ENCODE measurements around the gene HDHD5. TPM values are rescaled to one million over a fixed set of nuclear protein-coding genes. Genes with fewer than 3 reads are reported as not detected.
A peak's percentile ranks its signal among the peaks of the same experiment; 100 is the strongest.

Gene HDHD5
- total RNA-seq, 1 donor from 2014 or later = 44.3 TPM

DNA sequence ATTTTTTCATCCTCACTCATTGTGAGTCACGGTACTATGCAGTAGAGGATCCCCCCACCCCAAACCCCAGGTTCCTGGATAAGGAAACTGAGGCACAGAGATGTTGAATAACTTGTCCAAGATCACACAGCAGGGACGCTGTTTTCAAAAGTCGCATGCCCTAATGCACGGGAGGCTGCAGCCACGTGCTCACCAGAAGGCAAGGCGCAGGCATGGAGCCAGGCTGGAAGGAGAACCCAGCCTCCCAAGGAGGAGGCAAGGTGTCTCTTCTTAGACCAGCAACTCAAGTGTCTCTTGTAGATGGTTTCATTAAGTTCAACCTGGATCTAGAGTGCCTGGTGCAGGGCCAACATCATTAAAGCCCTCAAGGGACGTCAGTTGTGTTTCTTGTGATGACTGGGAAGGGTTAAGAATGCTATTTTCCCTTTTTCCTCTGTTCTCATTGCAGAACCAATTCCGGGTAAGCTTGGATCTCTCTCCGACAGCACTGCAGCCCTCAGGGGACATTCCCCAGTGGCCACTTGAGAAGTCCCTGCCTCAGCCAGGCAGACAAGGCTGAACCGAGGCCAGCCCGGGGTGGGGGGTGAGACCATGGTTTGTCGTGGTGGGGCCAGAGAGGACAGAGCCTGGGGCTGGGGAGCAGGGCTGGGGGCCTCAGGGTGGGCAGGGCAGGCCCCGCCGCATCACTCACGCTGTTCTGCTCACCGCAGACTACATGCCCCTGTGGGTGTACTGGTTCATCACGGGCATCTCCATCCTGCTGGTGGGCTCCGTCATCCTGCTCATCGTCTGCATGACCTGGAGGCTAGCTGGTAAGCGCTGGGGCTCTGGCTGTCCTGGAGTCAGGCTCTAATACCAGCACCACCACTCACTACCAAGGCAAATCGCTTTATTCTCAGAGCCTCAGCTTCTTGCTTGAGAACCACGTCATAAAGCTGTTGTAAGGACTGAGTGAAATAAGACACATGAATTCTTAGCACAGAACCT is 53.6 kb downstream of the HDHD5 start:
- H3K27me3 Mint-ChIP-seq (ENCODE audit: low read depth) = no peaks in the 10 kb centered on the region
- H3K27ac Mint-ChIP-seq = no peak overlapping the region
- no peaks in the 10 kb centered on the region for H3K9me3 Mint-ChIP-seq
- intact Hi-C loops (cut with micrococcal nuclease) = loop anchor here (2.0 kb wide), 2 partner anchors 21 to 31 kb away; partner anchors contain the start of gene IL17RA
- H3K36me3 Mint-ChIP-seq (ENCODE audit: low read depth) = peaks cover 70% of the 10 kb centered on the region
- no peak for DNase-seq (ENCODE audit: low spot score)
- H3K4me1 Mint-ChIP-seq (ENCODE audit: low read depth) = peaks cover 37% of the 10 kb centered on the region
- no peak overlapping the region for H3K4me3 Mint-ChIP-seq (ENCODE audit: low read depth)

DNA sequence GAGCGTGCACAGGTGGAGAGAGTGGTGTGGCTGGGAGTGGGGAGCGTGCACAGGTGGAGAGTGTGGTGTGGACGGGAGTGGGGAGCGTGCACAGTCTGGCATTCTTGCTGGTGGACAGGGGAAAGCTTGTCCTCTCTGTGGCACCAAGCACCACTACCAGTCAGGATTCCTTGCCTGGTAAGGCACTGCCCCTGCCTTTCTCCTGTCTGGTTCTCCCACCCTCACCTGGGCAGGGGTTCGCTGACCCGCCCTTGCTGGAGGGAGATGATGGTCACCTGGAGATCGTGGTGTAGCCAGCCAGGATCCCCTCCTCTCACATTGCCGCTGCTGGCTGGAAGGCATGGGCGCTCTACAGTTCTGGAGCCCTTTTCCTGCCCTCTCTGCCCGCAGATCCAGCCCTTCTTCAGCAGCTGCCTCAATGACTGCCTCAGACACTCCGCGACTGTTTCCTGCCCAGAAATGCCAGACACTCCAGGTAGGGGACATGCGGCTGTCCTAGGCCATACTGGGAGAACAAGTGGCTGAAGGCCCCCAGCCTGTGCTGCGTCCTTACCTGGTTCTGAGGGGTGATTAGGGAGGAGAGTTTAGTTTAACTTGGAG is 54.6 kb downstream of the HDHD5 start:
- intact Hi-C loops (cut with micrococcal nuclease) = no loop called here
- DNase-seq (ENCODE audit: low spot score) = no peak
- peaks cover 46% of the 10 kb centered on the region for H3K4me1 Mint-ChIP-seq (ENCODE audit: low read depth)
- H3K36me3 Mint-ChIP-seq (ENCODE audit: low read depth) = peaks cover 72% of the 10 kb centered on the region
- no peak overlapping the region for H3K4me3 Mint-ChIP-seq (ENCODE audit: low read depth)
- H3K27ac Mint-ChIP-seq = no peak overlapping the region
- H3K27me3 Mint-ChIP-seq (ENCODE audit: low read depth) = no peaks in the 10 kb centered on the region
- H3K9me3 Mint-ChIP-seq = no peaks in the 10 kb centered on the region

DNA sequence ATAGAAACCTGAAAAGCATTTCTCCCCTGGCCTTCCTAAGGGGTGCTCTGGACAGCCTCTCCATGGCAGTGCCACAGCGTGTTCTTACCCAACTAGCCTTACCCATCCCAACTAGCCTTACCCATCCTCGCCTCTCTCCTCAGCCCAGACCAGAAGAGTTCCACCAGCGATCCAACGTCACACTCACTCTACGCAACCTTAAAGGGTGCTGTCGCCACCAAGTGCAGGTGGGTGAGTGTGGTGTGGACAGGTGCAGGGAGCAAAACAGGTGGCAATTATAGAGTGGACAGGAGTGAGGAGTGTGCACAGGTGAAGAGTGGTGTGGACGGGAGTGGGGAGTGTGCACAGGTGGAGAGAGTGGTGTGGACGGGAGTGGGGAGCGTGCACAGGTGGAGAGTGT is 55.7 kb downstream of the HDHD5 start:
- intact Hi-C loops (cut with micrococcal nuclease) = no loop called here
- Mint-ChIP-seq H3K9me3 (no peaks in the 10 kb centered on the region), H3K4me3 (ENCODE audit: low read depth) (no peak overlapping the region), H3K4me1 (ENCODE audit: low read depth) (peaks cover 57% of the 10 kb centered on the region), H3K27ac (no peak overlapping the region), H3K27me3 (ENCODE audit: low read depth) (no peaks in the 10 kb centered on the region), H3K36me3 (ENCODE audit: low read depth) (peaks cover 82% of the 10 kb centered on the region)
- DNase-seq (ENCODE audit: low spot score) = no peak

DNA sequence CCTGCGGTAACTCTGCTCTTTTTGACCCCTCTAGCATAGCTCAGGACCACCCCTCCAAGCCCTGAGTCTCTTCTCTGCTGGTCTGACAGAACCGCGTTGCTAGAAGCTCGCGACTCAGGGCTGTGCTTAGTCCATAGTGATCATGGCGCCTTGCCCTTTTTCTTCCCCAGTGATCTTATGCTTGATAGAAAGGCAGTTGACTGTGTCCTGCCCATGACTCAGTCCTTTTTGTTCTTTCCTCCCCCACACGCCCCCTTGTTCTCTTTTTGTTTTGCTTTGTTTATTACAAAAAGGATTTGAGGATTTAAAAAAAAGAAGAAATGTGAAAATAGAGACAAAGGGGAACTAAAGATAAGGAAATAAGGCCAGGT is 56.8 kb downstream of the HDHD5 start:
- H3K27ac Mint-ChIP-seq = no peak overlapping the region
- H3K36me3 Mint-ChIP-seq (ENCODE audit: low read depth) = peaks cover 85% of the 10 kb centered on the region
- DNase-seq (ENCODE audit: low spot score) = no peak
- no peak overlapping the region for H3K4me3 Mint-ChIP-seq (ENCODE audit: low read depth)
- H3K27me3 Mint-ChIP-seq (ENCODE audit: low read depth) = no peaks in the 10 kb centered on the region
- intact Hi-C loops (cut with micrococcal nuclease) = no loop called here
- H3K4me1 Mint-ChIP-seq (ENCODE audit: low read depth) = peaks cover 63% of the 10 kb centered on the region
- H3K9me3 Mint-ChIP-seq = no peaks in the 10 kb centered on the region

DNA sequence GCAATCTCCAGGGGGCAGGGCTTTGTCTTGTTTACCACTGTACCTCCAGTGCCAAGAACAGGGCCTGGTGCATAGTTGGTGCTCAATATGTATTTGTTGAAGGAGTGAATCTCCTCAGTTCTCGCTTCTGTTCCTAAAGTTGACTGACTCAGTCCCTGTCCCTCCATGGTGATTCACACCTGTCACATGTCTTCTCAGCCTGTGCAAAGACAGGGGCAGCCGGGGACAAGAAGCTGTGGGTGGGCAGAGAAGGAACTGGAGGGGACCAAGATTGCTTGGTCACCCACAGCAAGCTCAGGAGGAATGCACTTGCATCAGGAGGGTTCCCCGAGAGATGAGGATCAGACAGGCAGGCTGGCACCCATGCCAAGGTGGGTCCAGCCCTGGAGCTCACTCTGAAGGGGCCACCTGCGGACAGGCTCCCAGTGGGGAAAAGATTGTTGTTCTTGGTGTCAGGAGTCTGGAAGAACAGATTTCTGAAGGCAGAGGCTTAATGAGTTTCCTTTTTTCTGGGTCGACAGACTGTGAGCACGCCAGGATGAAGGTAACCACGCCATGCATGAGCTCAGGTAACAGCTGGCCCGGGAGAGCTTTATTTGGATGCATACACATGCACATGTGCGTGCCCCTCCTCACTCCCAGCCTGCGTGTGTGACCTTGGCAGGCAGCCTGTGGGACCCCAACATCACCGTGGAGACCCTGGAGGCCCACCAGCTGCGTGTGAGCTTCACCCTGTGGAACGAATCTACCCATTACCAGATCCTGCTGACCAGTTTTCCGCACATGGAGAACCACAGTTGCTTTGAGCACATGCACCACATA is 57.4 kb downstream of the HDHD5 start:
- peaks cover 62% of the 10 kb centered on the region for H3K4me1 Mint-ChIP-seq (ENCODE audit: low read depth)
- peaks cover 83% of the 10 kb centered on the region for H3K36me3 Mint-ChIP-seq (ENCODE audit: low read depth)
- H3K27me3 Mint-ChIP-seq (ENCODE audit: low read depth) = no peaks in the 10 kb centered on the region
- no peaks in the 10 kb centered on the region for H3K9me3 Mint-ChIP-seq
- no peak for DNase-seq (ENCODE audit: low spot score)
- H3K4me3 Mint-ChIP-seq (ENCODE audit: low read depth) = no peak overlapping the region
- intact Hi-C loops (cut with micrococcal nuclease) = no loop called here
- no peak overlapping the region for H3K27ac Mint-ChIP-seq

DNA sequence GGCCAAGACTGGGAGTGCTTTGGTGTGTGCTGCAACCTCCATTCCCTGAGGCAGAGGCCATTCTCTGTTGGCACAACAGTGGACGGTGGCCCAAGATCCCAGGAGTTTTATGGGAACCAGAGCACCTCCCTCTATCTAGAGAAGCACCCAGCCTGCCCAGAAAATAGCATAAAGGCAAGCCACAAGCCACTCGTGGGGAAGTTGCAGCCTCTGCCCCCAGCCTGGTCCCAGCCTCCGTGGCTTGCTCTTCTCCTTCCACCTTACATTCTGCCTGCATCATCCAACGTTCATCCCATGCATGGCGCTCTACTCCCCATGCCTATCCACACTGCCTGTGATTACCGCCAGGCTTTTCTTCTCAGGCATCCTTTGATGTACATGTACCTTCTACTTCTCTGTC is 58.5 kb downstream of the HDHD5 start:
- no peak overlapping the region for H3K27ac Mint-ChIP-seq
- no peak for DNase-seq (ENCODE audit: low spot score)
- H3K27me3 Mint-ChIP-seq (ENCODE audit: low read depth) = no peaks in the 10 kb centered on the region
- intact Hi-C loops (cut with micrococcal nuclease) = no loop called here
- H3K9me3 Mint-ChIP-seq = no peaks in the 10 kb centered on the region
- peaks cover 83% of the 10 kb centered on the region for H3K36me3 Mint-ChIP-seq (ENCODE audit: low read depth)
- peaks cover 62% of the 10 kb centered on the region for H3K4me1 Mint-ChIP-seq (ENCODE audit: low read depth)
- H3K4me3 Mint-ChIP-seq (ENCODE audit: low read depth) = no peak overlapping the region

DNA sequence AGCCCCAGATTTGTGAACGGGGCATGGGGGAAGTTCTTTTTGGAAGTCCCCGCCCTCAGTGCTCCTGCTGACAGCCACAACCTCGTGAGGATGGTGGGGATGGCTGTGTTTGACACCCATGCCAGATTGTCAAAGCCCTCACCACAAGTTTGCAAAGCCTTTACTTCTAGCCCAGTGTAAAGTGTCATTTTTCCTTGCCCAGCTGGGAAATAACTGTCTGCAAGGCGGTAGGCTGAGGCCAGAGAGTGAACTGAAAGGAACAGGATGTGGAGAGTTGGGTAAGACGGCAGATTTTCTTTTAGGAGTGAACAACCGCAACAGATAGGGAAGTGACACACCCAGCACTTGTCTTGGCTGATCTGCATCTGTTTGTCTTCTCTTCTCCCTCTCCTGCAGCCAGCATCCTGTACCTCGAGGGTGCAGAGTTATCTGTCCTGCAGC is 60.7 kb downstream of the HDHD5 start:
- Mint-ChIP-seq H3K4me1 (ENCODE audit: low read depth) (peaks cover 65% of the 10 kb centered on the region), H3K4me3 (ENCODE audit: low read depth) (peak overlapping the region; percentile 58), H3K27me3 (ENCODE audit: low read depth) (no peaks in the 10 kb centered on the region), H3K27ac (peak overlapping the region; percentile 48), H3K9me3 (no peaks in the 10 kb centered on the region), H3K36me3 (ENCODE audit: low read depth) (peaks cover 68% of the 10 kb centered on the region)
- intact Hi-C loops (cut with micrococcal nuclease) = loop anchor here (1.0 kb wide), 1 partner anchor 11 kb away; no protein-coding TSS in a partner anchor
- peak; percentile 38 for DNase-seq (ENCODE audit: low spot score)

DNA sequence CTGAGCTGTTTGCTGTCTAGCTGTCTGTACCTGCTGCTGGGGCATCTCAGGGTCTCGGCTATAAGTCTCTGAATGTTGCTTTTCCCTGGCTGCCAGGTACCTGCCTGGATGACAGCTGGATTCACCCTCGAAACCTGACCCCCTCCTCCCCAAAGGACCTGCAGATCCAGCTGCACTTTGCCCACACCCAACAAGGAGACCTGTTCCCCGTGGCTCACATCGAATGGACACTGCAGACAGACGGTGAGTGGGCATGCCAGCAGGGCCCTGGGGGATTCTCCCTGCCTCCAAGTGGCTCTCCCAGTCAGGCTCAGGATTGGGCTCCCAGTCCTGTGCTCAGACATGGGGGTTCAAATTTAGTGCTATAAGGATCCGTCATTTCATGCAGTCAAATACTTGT is 61.4 kb downstream of the HDHD5 start:
- Mint-ChIP-seq H3K27me3 (ENCODE audit: low read depth) (no peaks in the 10 kb centered on the region), H3K36me3 (ENCODE audit: low read depth) (peaks cover 65% of the 10 kb centered on the region), H3K27ac (no peak overlapping the region), H3K4me1 (ENCODE audit: low read depth) (peaks cover 69% of the 10 kb centered on the region), H3K4me3 (ENCODE audit: low read depth) (no peak overlapping the region), H3K9me3 (no peaks in the 10 kb centered on the region)
- intact Hi-C loops (cut with micrococcal nuclease) = loop anchor here (1.0 kb wide), 1 partner anchor 10 kb away; no protein-coding TSS in a partner anchor
- DNase-seq (ENCODE audit: low spot score) = no peak

DNA sequence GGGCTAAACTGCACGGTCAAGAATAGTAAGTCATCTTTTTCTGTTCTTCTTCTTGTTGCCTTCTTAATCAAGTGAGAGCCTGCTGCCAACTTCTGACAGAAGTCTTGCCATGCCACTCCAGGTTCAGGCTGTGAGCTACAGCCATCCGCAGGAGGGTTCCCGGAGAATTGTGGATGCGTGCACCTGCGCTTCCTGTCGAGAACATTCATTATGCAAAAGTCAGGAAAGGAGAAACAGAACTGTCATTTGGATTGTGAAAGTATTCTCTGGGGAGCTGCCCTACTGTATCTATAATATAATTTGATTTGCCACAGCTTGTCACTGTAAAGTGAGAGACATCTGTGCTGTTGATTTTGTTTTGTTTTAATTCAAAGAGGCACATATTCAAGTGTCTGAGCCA is 62.0 kb downstream of the HDHD5 start:
- Mint-ChIP-seq H3K4me3 (ENCODE audit: low read depth) (no peak overlapping the region), H3K27ac (no peak overlapping the region), H3K27me3 (ENCODE audit: low read depth) (no peaks in the 10 kb centered on the region), H3K9me3 (no peaks in the 10 kb centered on the region), H3K36me3 (ENCODE audit: low read depth) (peaks cover 61% of the 10 kb centered on the region), H3K4me1 (ENCODE audit: low read depth) (peaks cover 70% of the 10 kb centered on the region)
- DNase-seq (ENCODE audit: low spot score) = no peak
- intact Hi-C loops (cut with micrococcal nuclease) = no loop called here

DNA sequence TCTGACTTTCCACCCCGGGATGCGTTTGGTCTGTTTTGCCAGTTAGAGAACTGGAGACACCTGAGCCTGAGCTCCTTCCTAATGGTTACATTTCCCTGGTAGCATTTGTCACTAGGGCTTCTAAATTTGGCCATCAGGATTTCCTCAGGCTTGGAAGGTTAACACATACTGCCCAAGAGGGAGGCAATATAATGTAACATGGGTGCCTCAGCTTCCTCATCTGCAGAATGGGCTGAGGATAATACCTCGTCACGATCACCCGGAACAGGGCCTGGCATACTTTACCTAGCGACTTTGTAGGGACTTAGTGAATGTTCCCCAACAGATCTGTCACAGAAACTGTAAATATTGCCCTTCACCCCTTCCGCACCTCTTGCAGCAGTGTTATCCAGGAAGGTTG is 63.0 kb downstream of the HDHD5 start:
- Mint-ChIP-seq H3K36me3 (ENCODE audit: low read depth) (peaks cover 55% of the 10 kb centered on the region), H3K27me3 (ENCODE audit: low read depth) (no peaks in the 10 kb centered on the region), H3K4me3 (ENCODE audit: low read depth) (no peak overlapping the region), H3K9me3 (no peaks in the 10 kb centered on the region), H3K4me1 (ENCODE audit: low read depth) (peaks cover 65% of the 10 kb centered on the region), H3K27ac (no peak overlapping the region)
- no peak for DNase-seq (ENCODE audit: low spot score)
- intact Hi-C loops (cut with micrococcal nuclease) = no loop called here

DNA sequence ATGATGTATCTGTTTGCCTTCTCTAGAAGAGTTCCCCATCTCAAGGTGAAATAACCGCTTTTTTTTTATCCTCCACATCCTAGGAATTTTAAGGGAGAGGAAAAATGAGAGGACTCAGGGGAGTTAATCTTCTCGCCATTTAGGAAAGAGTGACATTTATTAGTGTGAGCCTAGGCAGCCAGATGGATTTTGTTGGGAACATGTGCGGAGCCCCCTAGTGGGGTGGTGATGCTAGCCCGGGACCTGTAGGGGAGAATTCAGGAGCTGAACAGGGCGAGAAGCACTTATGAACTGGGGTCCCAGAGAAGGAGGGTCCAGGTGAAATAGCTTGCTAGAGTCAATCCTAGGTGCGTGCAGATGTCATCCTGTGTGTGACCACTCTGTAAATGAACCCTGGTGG is 63.5 kb downstream of the HDHD5 start:
- H3K27ac Mint-ChIP-seq = no peak overlapping the region
- H3K4me1 Mint-ChIP-seq (ENCODE audit: low read depth) = peaks cover 66% of the 10 kb centered on the region
- H3K9me3 Mint-ChIP-seq = no peaks in the 10 kb centered on the region
- intact Hi-C loops (cut with micrococcal nuclease) = no loop called here
- H3K36me3 Mint-ChIP-seq (ENCODE audit: low read depth) = peaks cover 54% of the 10 kb centered on the region
- no peaks in the 10 kb centered on the region for H3K27me3 Mint-ChIP-seq (ENCODE audit: low read depth)
- DNase-seq (ENCODE audit: low spot score) = no peak
- H3K4me3 Mint-ChIP-seq (ENCODE audit: low read depth) = no peak overlapping the region

DNA sequence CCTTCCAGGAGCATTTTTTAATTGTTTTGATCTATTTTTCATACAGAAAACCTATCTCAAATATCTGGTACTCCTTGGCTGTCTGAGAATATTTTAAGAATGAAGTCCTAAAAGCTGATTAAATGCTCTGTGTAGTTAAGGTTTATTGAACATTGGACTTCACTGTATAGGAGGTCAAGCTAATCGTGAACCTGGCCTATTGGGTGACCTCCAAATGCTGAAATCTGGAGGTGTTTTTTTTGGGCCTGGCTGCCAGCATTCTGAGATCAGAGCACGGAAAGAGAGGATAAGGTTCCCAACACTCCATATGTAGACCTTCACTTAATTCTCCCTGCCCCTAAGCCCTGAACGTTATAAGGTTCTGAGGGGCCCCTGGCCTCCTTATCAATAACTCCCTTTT is 66.0 kb downstream of the HDHD5 start:
- no peak for DNase-seq (ENCODE audit: low spot score)
- no peaks in the 10 kb centered on the region for H3K9me3 Mint-ChIP-seq
- intact Hi-C loops (cut with micrococcal nuclease) = no loop called here
- peaks cover 51% of the 10 kb centered on the region for H3K4me1 Mint-ChIP-seq (ENCODE audit: low read depth)
- H3K4me3 Mint-ChIP-seq (ENCODE audit: low read depth) = no peak overlapping the region
- peaks cover 40% of the 10 kb centered on the region for H3K36me3 Mint-ChIP-seq (ENCODE audit: low read depth)
- H3K27me3 Mint-ChIP-seq (ENCODE audit: low read depth) = no peaks in the 10 kb centered on the region
- no peak overlapping the region for H3K27ac Mint-ChIP-seq

Measured in activated T-helper 2 cell treated with anti-CD3 and anti-CD28 coated beads, Interferon-gamma antibody, Interleukin-2, Interleukin-4, amounts not matched to agents 10 μg/mL and 5 μg/mL and 100 μg/mL, durations not matched to agents 14 hours and 24 hours and 36 hours (primary cell).